H54 (cell line): ENCODE measurements around the gene SLC25A23.
"Not testable (repeated sequence)": the region's sequence is repeated elsewhere in the genome, so short reads cannot be mapped to it uniquely, and the experiment has no call there.

Experiments
- DNase-seq: peaks from one replicate; pipeline ENCODE4 v3.0.0; 2011; ENCODE audit warnings: low spot score, mixed read lengths; ENCODE audit not compliant: insufficient read length
- FAIRE-seq: peaks from 3 replicates; lab custom pipeline; 2011; peaks lifted over from hg19 to GRCh38; lab: Jason Lieb, UNC
- POLR2A ChIP-seq: IDR thresholded peaks from 2 replicates; pipeline ENCODE4 v1.6.1; 2011; ENCODE audit warnings: low read depth, mild to moderate bottlenecking, low read length

SLC25A23 gene

DNA sequence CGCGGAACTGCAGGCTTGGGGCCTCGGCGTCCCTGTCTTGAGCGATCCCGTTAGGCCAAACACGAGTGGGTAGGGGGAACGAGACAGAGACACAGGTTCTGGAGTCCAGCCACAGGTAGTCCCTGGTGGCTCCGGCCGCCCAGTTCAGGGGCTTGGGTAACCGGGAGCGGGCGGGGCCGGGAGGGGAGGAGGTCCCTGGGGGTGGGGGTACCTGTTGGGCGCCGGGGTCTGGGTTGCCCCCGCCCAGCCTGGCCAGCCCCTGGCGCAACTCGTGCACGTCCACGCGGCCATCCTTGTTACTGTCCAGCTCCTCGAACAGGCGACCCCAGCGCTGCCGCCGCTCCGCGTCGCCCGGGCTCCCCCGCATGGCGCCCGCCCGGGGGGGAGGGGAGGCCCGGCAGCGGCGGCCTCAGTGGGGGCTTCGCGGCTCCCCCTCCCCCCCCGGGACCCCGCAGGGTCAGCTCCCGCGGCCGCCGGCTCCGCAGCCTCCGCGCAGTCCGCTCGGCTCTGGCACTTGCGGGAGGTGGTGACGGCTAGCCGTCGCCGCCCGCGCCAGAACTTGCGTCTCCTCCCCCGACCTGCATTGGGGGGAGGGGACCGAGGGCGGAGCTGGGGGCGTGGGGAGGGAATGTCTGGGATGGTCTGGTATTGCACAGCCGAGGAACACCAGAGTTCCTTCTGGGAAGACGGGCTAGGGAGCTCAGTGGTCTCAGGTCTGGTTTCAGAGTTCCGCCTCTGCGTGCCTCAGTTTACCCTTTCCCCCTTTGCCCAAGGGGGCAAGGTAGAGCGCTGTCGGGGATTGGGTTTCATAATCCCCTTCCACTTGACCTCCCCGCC, at the start of gene SLC25A23:
SLC25A23 (minus strand) TSS at position 531 of the 837 bp plus-strand sequence; CDS start at position 367, 164 bp downstream.
- TF ChIP-seq POLR2A, result peak; percentile 36; the same call in 1 of the 2 replicates
- no peak for FAIRE-seq
- peak; percentile 72 for DNase-seq

- FAIRE-seq, DNase-seq: not testable (repeated sequence)
Observed at GRCh38 chr19:6508028-6508771, 48.6 kb upstream of the SLC25A23 start.

DNA sequence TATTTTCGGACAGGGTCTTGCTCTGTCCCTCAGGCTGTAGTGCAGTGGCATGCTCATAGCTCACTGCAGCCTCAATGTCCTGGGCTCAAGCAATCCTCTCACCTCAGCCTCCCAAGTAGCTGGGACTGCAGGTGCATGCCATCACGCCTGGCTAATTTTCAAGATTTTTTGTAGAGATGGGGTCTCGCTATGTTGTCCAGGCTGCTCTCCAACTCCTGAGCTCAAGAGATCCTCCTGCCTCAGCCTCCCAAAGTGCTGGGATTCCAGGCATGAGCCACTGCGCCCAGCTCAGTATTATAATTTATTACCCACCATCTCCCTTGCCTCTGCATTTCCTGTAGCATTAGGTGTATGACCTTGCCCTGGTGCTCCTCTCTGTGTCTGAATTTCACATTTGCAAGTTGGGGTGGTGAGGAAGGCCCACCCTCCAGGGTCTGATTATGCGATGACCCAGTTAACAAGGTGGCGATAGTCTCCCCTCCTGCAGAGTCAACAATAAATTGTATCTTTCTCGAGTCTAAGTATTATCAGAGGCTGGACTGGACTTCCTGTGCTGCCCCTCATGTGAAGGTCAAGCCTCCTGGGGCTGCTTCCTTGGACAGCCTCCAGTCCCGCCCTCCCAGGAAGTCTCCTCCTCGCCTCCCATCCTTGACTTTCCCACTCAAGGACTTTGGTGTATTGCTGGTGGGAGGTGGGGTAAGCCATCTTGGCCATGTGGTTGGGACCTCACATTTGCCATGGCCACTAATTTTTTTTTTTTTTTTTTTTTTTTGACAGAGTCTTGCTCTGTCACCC, 44.0 kb upstream of the SLC25A23 start:
- no peak for TF ChIP-seq POLR2A
- DNase-seq, result no peak
- FAIRE-seq, result no peak

- TF ChIP-seq POLR2A, result no peak
- DNase-seq, result no peak
- no peak for FAIRE-seq
Observed at GRCh38 chr19:6501740-6502648, 42.4 kb upstream of the SLC25A23 start, which contains the start of gene TUBB4A. TUBB4A (minus strand) TSS chr19:6502309; CDS start chr19:6502212, 97 bp downstream.

DNA sequence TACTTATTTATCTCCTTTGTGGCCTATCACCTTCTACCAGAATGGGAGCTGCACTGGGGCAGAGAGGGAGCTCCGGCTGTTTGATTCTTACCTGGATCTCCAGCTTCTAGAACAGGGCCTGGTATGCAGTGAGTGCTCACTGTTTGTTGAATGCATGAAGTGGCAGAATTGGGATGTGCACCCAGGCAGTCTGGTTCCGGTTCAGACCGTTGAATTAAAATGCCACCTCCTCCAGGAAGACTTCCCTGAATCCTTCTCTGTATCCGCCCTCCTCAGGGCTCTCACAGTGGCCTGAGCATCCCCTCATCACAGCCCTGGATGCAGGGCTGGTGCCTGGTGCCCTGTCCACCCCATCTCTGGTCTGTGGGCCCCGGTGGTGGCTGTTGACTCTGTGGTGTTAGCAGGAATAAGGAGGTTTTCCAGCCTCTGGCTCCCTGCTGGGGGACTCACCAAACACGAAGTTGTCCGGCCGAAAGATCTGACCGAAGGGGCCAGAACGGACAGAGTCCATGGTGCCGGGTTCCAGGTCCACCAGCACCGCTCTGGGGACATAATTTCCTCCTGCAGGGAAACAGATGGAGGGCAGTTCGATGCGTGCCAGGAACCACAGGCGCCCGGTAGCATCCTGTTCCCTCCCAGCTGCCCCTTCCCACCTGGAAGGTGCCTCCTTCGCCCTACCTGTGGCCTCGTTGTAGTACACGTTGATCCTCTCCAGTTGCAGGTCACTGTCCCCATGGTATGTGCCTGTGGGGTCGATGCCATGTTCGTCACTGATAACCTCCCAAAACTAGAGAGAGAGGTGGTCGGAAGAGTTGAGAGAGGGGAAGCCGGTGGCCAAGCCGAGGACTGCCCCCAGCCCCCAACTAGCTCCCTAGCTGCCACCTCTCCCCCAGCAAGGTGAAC, 41.5 kb upstream of the SLC25A23 start:
- DNase-seq (no peak), FAIRE-seq (no peak)
- no peak for TF ChIP-seq POLR2A

DNA sequence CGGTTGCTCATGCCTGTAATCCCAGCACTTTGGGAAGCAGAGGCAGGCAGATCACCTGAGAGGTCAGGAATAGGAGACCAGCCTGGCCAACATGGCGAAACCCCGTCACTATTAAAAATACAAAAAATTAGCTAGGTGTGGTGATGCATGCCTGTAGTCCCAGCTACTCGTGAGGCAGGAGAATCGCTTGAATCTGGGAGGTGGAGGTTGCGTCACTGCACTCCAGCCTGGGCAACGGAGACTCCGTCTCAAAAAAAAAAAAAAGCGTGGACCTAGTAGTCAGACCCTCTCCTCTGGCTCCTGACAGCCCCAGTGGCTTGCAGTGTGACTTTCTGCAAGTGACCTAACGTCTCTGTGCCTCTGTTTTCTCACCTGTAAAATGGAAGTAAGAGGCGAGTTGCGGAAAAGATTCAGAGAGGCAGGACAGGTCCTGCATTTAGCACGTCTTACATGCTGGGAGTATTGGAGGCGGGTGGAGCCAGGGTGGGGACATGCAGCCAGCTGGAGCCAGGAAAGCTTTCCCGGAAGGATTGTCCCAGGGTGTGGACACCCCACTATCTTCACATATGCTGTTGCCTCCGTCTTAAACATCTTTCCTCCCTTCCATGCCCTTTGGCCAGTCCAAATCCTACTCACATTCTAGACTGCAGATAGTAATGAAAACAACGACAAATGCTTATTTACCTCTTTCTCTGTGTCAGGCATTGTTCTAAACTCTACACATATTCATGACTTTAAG, 39.6 kb upstream of the SLC25A23 start:
- no peak for FAIRE-seq
- no peak for TF ChIP-seq POLR2A
- DNase-seq, result no peak

DNA sequence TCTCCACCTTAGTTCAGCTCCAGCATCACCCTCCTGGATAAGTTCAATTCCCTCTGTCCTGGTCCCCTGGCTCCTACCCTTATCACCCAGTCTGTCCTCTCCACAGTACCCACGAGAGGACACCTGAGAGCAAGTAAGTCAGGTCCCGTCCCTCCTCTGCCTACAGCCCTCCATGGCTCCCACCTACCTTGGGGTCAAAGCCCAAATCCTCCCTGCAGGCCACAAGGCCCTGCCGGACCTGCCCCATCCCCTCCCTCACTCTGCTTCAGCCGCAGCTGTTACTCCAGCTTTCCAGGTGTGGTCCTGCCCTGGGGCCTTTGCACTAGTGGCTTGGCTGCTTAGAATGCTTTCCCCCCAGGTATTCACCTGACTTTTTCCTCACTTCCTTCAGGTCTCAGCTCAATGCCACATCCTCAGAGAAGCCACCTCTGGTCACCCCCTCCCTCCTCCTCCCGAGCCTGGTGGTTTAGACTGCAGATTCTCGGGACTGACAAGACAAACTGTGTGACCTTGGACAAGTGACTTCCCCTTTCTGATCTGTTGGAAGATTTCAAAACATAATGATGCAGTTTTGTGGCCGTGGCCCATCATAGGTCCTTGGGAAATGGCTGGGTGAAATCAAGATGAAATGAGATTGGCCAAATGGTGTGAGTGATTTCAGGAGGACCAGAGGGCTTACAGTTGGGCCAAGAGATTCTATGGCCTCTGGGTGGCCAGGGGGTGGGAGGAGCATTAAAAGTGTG, 38.9 kb upstream of the SLC25A23 start:
- FAIRE-seq (no peak), DNase-seq (no peak)
- no peak for TF ChIP-seq POLR2A

GRCh38 chr19:6495947-6496346, 36.4 kb upstream of the SLC25A23 start:
- no peak for FAIRE-seq
- no peak for DNase-seq
- TF ChIP-seq POLR2A, result no peak

DNA sequence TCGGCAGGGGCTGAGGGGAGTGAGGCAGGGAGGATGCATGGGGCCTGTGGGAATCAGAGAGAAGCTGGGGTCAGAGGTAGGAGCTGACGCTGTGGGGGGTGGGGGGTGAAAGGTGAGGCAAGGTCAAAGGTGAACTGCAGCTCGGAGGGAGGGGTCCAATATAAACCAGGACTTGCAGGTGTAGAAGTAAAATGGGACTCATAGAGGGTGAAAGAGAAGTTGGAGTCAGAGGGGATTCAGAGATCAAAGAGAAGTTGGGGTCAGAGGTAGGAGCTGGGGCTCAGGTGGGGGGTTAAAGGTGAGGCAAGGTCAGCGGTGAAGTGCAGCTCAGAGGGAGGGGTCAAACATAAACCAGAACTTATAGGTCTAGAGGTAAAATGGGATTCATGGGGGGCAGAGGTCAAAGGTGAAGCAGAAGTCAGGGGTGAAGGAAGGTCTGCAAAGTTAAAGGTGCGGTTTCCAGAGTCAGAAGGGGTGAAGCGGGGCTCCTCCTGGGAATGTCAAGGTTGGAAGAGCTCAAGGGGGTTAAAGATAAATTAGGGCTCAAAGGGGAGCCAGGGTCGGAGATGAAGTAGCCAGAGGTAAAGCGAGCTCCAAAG, 34.9 kb upstream of the SLC25A23 start:
- no peak for DNase-seq
- TF ChIP-seq POLR2A, result no peak
- FAIRE-seq, result no peak
